LNCaP clone FGC (cell line): Measurements from ENCODE around the gene ID2.

ENCODE experiments used
- DNase-seq: peaks from one replicate; pipeline ENCODE4 v3.0.0-alpha.2; 2011; ENCODE audit warnings: low read depth
- H3K4me3 ChIP-seq: 2 replicates; pipeline ENCODE4 v1.5.1; 2011; ENCODE audit warnings: mild to moderate bottlenecking, low read depth, low read length, control low read depth
- CTCF ChIP-seq: IDR thresholded peaks from 2 replicates; pipeline ENCODE4 v1.5.1; 2012; ENCODE audit warnings: mild to moderate bottlenecking; ENCODE audit not compliant: control insufficient read depth, insufficient read depth; ENCODE audit errors: extremely low read depth

Gene ID2

GRCh38 chr2:8667896-8668512, 13.9 kb upstream of the ID2 start:
- no peak overlapping the region for H3K4me3 ChIP-seq
- no peak for DNase-seq
- no peak for TF ChIP-seq CTCF

- TF ChIP-seq CTCF: no peak
- DNase-seq: no peak
- no peak overlapping the region for H3K4me3 ChIP-seq
Observed at GRCh38 chr2:8669157-8669817, 12.6 kb upstream of the ID2 start.

GRCh38 chr2:8670580-8670979, 11.3 kb upstream of the ID2 start:
- TF ChIP-seq CTCF: no peak
- DNase-seq: no peak
- H3K4me3 ChIP-seq: no peak overlapping the region

GRCh38 chr2:8671176-8671575, 10.7 kb upstream of the ID2 start:
- DNase-seq: no peak
- H3K4me3 ChIP-seq: no peak overlapping the region
- no peak for TF ChIP-seq CTCF

- no peak for TF ChIP-seq CTCF
- DNase-seq: no peak
- H3K4me3 ChIP-seq: no peak overlapping the region
Observed at GRCh38 chr2:8671802-8672201, 10.1 kb upstream of the ID2 start.

- no peak for DNase-seq
- H3K4me3 ChIP-seq: no peak overlapping the region
- TF ChIP-seq CTCF: no peak
Observed at GRCh38 chr2:8672940-8673339, 8.9 kb upstream of the ID2 start.

GRCh38 chr2:8673381-8673780, 8.5 kb upstream of the ID2 start:
- DNase-seq: no peak
- no peak overlapping the region for H3K4me3 ChIP-seq
- no peak for TF ChIP-seq CTCF
